Measurements from ENCODE around the gene SCN5A. TPM values are rescaled to one million over a fixed set of nuclear protein-coding genes. Genes with fewer than 3 reads are reported as not detected.

SCN5A gene
- total and polyA plus RNA-seq, 2 of the 8 experiments (the other 6 are each of a cell fraction or from before 2014, with no cell fraction given), result 4.8 to 11.4 TPM

GRCh38 chr3:38687321-38687720 is 37.8 kb upstream of the SCN5A start:
- H4K20me1 ChIP-seq (replicated peaks in 1 of 2; ENCODE audit: control insufficient read depth in 1 of 2, insufficient read depth in 2 of 2, low read length in 2 of 2), result no peaks in the 10 kb centered on the region
- H2BK15ac ChIP-seq (ENCODE audit: low read length), result no peak overlapping the region
- no peak overlapping the region for H2BK12ac ChIP-seq (ENCODE audit: low read depth, low read length)
- no peak overlapping the region for H3K23ac ChIP-seq (ENCODE audit: insufficient read length)
- H3K79me2 ChIP-seq (ENCODE audit: control insufficient read depth in 1 of 2, insufficient read depth in 2 of 2, low read length in 2 of 2), result no peaks in the 10 kb centered on the region
- no peak overlapping the region for H2BK20ac ChIP-seq (ENCODE audit: low read length)
- no peak overlapping the region for H2BK5ac ChIP-seq (ENCODE audit: low read depth, low read length)
- H4K5ac ChIP-seq (ENCODE audit: insufficient read length, low read depth, low read length), result no peak overlapping the region
- H3K56ac ChIP-seq (replicated peaks; ENCODE audit: insufficient read length, low read depth, low read length), result no peak overlapping the region
- ChIA-PET CTCF (ENCODE audit: partially characterized antibody) (interaction anchor here (1.0 to 3.7 kb wide), 8 partner anchors 8 to 375 kb away, joined by 3 to 18 read pairs (median 4); no protein-coding TSS in a partner anchor), POLR2A (ENCODE audit: partially characterized antibody) (no interaction called here)
- H3K14ac ChIP-seq (ENCODE audit: insufficient read length), result no peak overlapping the region
- 84% methylated on average over 2 of the region's 2 CpGs; no CpG with 5 or more reads in 1 of the 2 experiments for WGBS, 2 experiments (ENCODE audit: extremely low coverage in 1 of 2, insufficient coverage in 1 of 2, insufficient read length in 1 of 2, insufficient replicate concordance in 2 of 2, low coverage in 1 of 2, low lambda C conversion rate in 2 of 2, missing lambda C conversion rate in 1 of 2)
- H3K9ac ChIP-seq (replicated peaks in 1 of 4; ENCODE audit: extremely low read depth in 1 of 4, low read depth in 3 of 4, low read length in 3 of 4), result no peak overlapping the region
- no peak overlapping the region for H3K27ac ChIP-seq (ENCODE audit: low read depth, low read length)
- no peak overlapping the region for H3K4me3 ChIP-seq (ENCODE audit: extremely low read depth in 1 of 4, insufficient read depth in 2 of 4, low read depth in 3 of 4, low read length in 4 of 4)
- H3K9me3 ChIP-seq (ENCODE audit: insufficient read depth in 2 of 2, low read depth in 1 of 2, low read length in 1 of 2), result no peaks in the 10 kb centered on the region
- H4K8ac ChIP-seq (ENCODE audit: extremely low read depth, insufficient read depth, low read length), result no peak overlapping the region
- H3K27me3 ChIP-seq (replicated peaks in 1 of 4; ENCODE audit: control insufficient read depth in 3 of 4, extremely low read depth in 1 of 4, insufficient read depth in 3 of 4, low read length in 3 of 4), result peaks cover 0 to 1% (median 0%) of the 10 kb centered on the region in 4 experiments; a peak in 1 of 7 replicates
- H2BK120ac ChIP-seq (replicated peaks; ENCODE audit: low read depth, low read length), result no peak overlapping the region
- no peak overlapping the region for H2AFZ ChIP-seq (ENCODE audit: low read length)
- H4K91ac ChIP-seq (replicated peaks; ENCODE audit: insufficient read length, low read length), result no peak overlapping the region
- no peak overlapping the region for H3K4me2 ChIP-seq (ENCODE audit: insufficient read depth in 1 of 2, low read depth in 2 of 2, low read length in 2 of 2)
- H3K79me1 ChIP-seq (ENCODE audit: low read depth, low read length), result no peaks in the 10 kb centered on the region
- no peaks in the 10 kb centered on the region for H3K36me3 ChIP-seq (ENCODE audit: control insufficient read depth in 2 of 4, insufficient read depth in 4 of 4, low read length in 3 of 4)
- H3K4ac ChIP-seq (replicated peaks; ENCODE audit: insufficient read length, low read depth, low read length), result no peak overlapping the region
- H3K18ac ChIP-seq (ENCODE audit: extremely low read depth, low read length), result no peak overlapping the region
- no peaks in the 10 kb centered on the region for H3K4me1 ChIP-seq (replicated peaks in 1 of 4; ENCODE audit: control insufficient read depth in 3 of 4, insufficient read depth in 4 of 4, low read length in 3 of 4)
- H2AK5ac ChIP-seq (ENCODE audit: low read depth, low read length), result no peak overlapping the region
- DNase-seq (ENCODE audit: low read depth in 1 of 2, low spot score in 2 of 2) (no peak), FAIRE-seq (no peak)
- H3K23me2 ChIP-seq (ENCODE audit: low read depth, low read length), result no peaks in the 10 kb centered on the region
- no peak for TF ChIP-seq SIX5 (IDR thresholded peaks at IDR 0.05; ENCODE audit: low read depth, low read length)
- no peak for TF ChIP-seq ATF2 (IDR thresholded peaks at IDR 0.05; ENCODE audit: low read length)
- no peak for TF ChIP-seq CEBPB (IDR thresholded peaks at IDR 0.05; ENCODE audit: low read depth, low read length)
- TF ChIP-seq HDAC2 (IDR thresholded peaks at IDR 0.05; ENCODE audit: borderline replicate concordance in 1 of 2, low read depth in 2 of 2, low read length in 2 of 2), result no peak
- TF ChIP-seq NANOG (IDR thresholded peaks at IDR 0.05; ENCODE audit: insufficient read depth, low read depth, low read length, poor library complexity, severe bottlenecking), result no peak
- no peak for TF ChIP-seq SP4 (IDR thresholded peaks at IDR 0.05; ENCODE audit: low read length)
- no peak for TF ChIP-seq FOSL1 (IDR thresholded peaks at IDR 0.05; ENCODE audit: insufficient read depth, low read depth, low read length)
- TF ChIP-seq SRF (IDR thresholded peaks at IDR 0.05; ENCODE audit: low read depth, low read length), result no peak
- TF ChIP-seq RAD21 (IDR thresholded peaks at IDR 0.05 in 1 of 2, conservative IDR thresholded peaks at IDR 0.05 in 1 of 2; ENCODE audit: low read depth in 2 of 2, low read length in 2 of 2), result no peak
- TF ChIP-seq POLR2AphosphoS5 (IDR thresholded peaks at IDR 0.05; ENCODE audit: low read depth, low read length), result no peak
